Uterus (tissue), 2 donors: ENCODE measurements around the gene DCAF16.
A peak's percentile ranks its signal among the peaks of the same experiment; 100 is the strongest.

Source experiments
- CTCF ChIP-seq, 4 experiments: fragments of 200-600 bp in 2 of 4; fragments of 450-650 bp in 2 of 4; sonication (generic) in 2 of 4; IDR thresholded peaks; one replicate each; pipeline ENCODE4 v1.5.1; 2016 to 2019; ENCODE audit warnings: antibody characterized with exemption in 4 of 4, mild to moderate bottlenecking in 2 of 4, moderate library complexity in 1 of 4
- POLR2A ChIP-seq, 2 donors: fragments of 450-650 bp; IDR thresholded peaks; one replicate each; pipeline ENCODE4 v1.6.1; 2016; ENCODE audit warnings: antibody characterized with exemption in 2 of 2, mild to moderate bottlenecking in 1 of 2, moderate library complexity in 1 of 2

- TF ChIP-seq CTCF (IDR thresholded peaks at IDR 0.05) (peak; percentile 46 to 63 (median 54)), POLR2A (IDR thresholded peaks at IDR 0.05) (no peak)
Observed at GRCh38 chr4:17817027-17817426, 6.5 kb upstream of the DCAF16 start.
